ENCODE results near the gene TSPAN10.

Gene TSPAN10

GRCh38 chr17:81691196-81691595 is 54.2 kb downstream of the TSPAN10 start:
- H3K4me3 ChIP-seq (ENCODE audit: control insufficient read depth, low read depth, low read length) = no peak overlapping the region
- TF ChIP-seq, protein P1, sequence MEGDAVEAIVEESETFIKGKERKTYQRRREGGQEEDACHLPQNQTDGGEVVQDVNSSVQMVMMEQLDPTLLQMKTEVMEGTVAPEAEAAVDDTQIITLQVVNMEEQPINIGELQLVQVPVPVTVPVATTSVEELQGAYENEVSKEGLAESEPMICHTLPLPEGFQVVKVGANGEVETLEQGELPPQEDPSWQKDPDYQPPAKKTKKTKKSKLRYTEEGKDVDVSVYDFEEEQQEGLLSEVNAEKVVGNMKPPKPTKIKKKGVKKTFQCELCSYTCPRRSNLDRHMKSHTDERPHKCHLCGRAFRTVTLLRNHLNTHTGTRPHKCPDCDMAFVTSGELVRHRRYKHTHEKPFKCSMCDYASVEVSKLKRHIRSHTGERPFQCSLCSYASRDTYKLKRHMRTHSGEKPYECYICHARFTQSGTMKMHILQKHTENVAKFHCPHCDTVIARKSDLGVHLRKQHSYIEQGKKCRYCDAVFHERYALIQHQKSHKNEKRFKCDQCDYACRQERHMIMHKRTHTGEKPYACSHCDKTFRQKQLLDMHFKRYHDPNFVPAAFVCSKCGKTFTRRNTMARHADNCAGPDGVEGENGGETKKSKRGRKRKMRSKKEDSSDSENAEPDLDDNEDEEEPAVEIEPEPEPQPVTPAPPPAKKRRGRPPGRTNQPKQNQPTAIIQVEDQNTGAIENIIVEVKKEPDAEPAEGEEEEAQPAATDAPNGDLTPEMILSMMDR (conservative IDR thresholded peaks at IDR 0.05; ENCODE audit: control insufficient read depth, insufficient read depth, low read depth, low read length) = no peak
- DNase-seq (ENCODE audit: low read depth) = no peak

GRCh38 chr17:81691608-81692007 is 54.6 kb downstream of the TSPAN10 start:
- H3K4me3 ChIP-seq (ENCODE audit: control insufficient read depth, low read depth, low read length) = no peak overlapping the region
- DNase-seq (ENCODE audit: low read depth) = no peak

GRCh38 chr17:81693509-81694210 is 56.7 kb downstream of the TSPAN10 start:
- TF ChIP-seq, protein P1 (conservative IDR thresholded peaks at IDR 0.05; ENCODE audit: control insufficient read depth, insufficient read depth, low read depth, low read length) = no peak
- no peak overlapping the region for H3K4me3 ChIP-seq (ENCODE audit: control insufficient read depth, low read depth, low read length)
- no peak for DNase-seq (ENCODE audit: low read depth)

More at GRCh38 chr17:81691608-81692007, 54.6 kb downstream of the TSPAN10 start:
- TF ChIP-seq, protein P1 (conservative IDR thresholded peaks at IDR 0.05; ENCODE audit: control insufficient read depth, insufficient read depth, low read depth, low read length) = no peak

DNA sequence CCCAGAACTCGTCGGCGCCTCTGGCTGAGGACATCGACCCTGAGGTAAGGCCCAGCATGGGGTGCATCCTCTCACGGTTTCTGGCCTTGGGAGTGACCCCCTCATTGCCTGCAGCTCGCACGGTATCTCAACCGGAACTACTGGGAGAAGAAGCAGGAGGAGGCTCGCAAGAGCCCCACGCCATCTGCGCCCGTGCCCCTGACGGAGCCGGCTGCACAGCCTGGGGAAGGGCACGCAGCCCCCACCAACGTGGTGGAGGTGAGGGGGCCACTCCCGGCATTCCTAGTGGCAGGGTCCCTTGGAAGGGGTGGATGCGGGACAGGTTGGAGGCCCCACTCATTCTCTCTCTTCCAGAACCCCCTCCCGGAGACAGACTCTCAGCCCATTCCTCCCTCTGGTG is 57.8 kb downstream of the TSPAN10 start:
- TF ChIP-seq, protein P1 (conservative IDR thresholded peaks at IDR 0.05; ENCODE audit: control insufficient read depth, insufficient read depth, low read depth, low read length) = no peak
- H3K4me3 ChIP-seq (ENCODE audit: control insufficient read depth, low read depth, low read length) = no peak overlapping the region

DNA sequence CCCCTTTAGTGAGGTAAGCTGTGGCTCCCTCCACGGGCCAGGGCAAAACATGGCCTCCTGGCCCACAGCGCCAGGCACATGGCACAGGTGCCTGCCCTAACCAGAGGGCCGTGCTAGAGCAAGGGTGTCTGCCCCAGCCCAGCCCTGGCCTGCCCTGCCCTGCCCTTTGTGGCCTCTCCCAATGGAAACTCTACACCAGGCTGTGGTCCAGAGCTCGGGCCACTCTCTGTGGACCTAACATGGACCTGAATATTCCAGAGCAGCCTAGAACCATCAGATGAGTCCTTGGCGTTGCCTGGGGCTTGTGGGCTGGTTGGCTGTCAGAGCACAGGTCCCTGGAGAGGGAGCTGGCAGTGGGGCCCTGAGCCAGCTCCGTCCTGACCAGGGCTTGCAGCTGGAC is 58.2 kb downstream of the TSPAN10 start:
- no peak overlapping the region for H3K4me3 ChIP-seq (ENCODE audit: control insufficient read depth, low read depth, low read length)
- TF ChIP-seq, protein P1 (conservative IDR thresholded peaks at IDR 0.05; ENCODE audit: control insufficient read depth, insufficient read depth, low read depth, low read length) = no peak
- no peak for DNase-seq (ENCODE audit: low read depth)

More for the DNA sequence above, 57.8 kb downstream of the TSPAN10 start:
- no peak for DNase-seq (ENCODE audit: low read depth)

DNA sequence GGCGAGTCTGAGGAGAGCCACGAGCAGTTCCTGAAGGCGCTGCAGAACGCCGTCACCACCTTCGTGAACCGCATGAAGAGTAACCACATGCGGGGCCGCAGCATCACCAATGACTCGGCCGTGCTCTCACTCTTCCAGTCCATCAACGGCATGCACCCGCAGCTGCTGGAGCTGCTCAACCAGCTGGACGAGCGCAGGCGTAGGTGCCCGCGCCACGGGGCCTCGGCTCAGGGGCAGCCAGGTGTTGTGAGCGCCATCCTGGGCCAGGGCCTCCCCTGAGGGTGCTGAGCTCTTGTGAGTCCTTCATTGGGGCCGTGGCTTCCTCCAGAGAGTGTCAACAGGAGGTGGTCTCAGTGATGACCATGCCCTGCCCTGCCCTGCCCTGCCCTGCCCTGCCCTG is 58.8 kb downstream of the TSPAN10 start:
- H3K4me3 ChIP-seq (ENCODE audit: control insufficient read depth, low read depth, low read length) = no peak overlapping the region
- DNase-seq (ENCODE audit: low read depth) = no peak

More for the DNA sequence above, 58.8 kb downstream of the TSPAN10 start:
- TF ChIP-seq, protein P1 (conservative IDR thresholded peaks at IDR 0.05; ENCODE audit: control insufficient read depth, insufficient read depth, low read depth, low read length) = no peak

All from fibroblast of mammary gland (primary cell).